Right ventricle myocardium inferior (tissue), 1 donor: Measurements from ENCODE around the gene DGKI. TPM values are rescaled to one million over a fixed set of nuclear protein-coding genes. Genes with fewer than 3 reads are reported as not detected.

Source experiments
- ATAC-seq: fragments of 200-7000 bp; cut with Tn5 transposase; one replicate; pipeline ENCODE4 v1.9.1; 2020; ENCODE audit warnings: mild to moderate bottlenecking, moderate library complexity
- DNase-seq: peaks from one replicate; pipeline ENCODE4 v3.0.0; 2021; ENCODE audit errors: missing footprints
- intact Hi-C: fragments of 100-400 bp; cut with DNase I; formaldehyde crosslinking; loops from one replicate; pipeline ENCODE4 v1.11.0; 2022
- total RNA-seq: library from RNA; stranded (reverse); fragmentation: NEBNext Ultra II Directional; extraction: Animal tissue kit (Norgen Biotek cat#: 25700); gene quantifications from one replicate; pipeline ENCODE4 v1.2.1, GENCODE V29; 2021
- donor health status: DM: no; HTN: yes; CAD: no; lungs with severe emphysema.

Gene DGKI
- total RNA-seq, 1 donor from 2014 or later, result 1.4 TPM

DNA sequence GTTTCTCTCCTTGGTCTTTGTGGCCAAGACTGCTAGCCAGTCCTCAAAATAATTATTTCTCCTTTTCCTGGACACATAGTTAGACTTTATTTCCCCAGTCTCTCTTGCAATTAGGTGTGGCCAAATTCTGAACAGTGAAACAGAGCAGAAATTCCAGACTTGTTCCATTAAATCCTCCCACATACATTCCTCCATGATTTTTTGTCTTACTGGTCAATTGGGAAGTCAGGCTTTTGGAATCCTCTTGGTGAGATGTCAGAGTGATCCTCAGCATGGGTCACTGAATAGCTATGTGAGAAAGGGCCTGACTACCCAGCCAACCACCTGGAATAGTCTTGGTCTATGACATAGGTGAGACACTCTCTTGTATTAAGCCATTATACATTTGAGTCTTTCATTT lies 164.2 kb downstream of the DGKI start:
- intact Hi-C loops, result no loop called here
- no peak for ATAC-seq
- DNase-seq, result no peak

- intact Hi-C loops, result no loop called here
- ATAC-seq (no peak), DNase-seq (no peak)
Observed at GRCh38 chr7:137681657-137682562, 164.9 kb downstream of the DGKI start.

GRCh38 chr7:137674551-137675409 lies 172.0 kb downstream of the DGKI start:
- DNase-seq (no peak), ATAC-seq (no peak)
- intact Hi-C loops, result no loop called here

GRCh38 chr7:137674048-137674447 lies 172.7 kb downstream of the DGKI start:
- ATAC-seq, result no peak
- intact Hi-C loops, result no loop called here
- DNase-seq, result no peak

DNA sequence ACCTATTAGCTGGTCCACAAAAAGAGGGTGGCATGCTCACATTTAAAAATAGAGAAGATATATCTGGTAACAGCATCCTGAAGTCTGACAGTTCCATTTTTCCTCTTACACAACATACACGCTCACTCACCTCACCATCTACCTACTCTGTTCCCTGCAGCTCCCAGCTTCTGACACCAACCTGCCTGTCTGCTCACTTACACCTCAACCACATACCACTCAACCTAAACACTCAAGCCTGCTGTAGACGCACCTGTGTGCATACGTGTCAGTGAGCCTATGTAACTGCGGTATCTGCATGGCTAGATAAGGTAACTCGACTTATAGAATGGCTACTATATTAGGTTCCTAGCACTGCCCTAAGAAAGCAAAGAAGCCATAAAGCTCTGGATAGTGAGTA lies 174.9 kb downstream of the DGKI start:
- DNase-seq (no peak), ATAC-seq (no peak)
- intact Hi-C loops, result no loop called here

DNA sequence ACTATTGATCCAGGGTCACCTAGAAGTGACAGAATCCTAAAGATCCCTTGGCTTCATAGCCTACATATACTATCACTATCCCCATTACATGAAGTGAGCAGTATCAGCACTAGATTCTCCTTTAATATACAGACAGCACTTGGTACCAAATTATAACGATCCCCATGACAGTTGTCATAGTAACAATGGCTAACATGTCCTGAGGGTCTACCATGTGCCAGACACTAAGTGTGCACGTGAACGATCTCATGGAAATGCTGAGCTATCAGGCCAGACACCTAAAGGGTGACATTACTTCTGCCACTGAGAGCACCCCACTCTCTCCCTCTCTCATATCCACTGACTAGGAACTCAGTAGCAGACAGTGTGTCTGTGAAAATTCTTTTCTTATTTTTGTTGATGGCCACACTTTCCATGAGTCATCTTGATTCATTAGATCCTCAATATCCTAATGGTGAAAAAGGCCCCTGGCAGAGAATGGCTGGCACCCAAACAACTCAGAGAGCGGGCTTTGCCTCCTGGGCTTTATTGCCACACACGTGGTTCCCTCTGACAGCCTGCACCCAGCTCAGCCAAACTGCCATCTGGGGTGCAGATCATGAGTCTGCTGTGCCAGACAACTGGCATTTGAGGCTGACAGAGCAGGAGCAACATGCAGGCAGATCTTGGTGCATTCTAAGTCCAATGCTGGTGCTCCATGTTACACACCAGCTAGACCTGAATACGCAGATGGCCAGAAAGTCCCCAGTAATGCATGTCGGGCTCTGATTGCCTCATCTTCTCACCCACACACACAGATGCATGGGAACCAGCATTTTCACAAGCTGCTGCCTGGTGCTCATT lies 176.3 kb downstream of the DGKI start:
- DNase-seq (no peak), ATAC-seq (peak; percentile 43)
- intact Hi-C loops, result no loop called here

DNA sequence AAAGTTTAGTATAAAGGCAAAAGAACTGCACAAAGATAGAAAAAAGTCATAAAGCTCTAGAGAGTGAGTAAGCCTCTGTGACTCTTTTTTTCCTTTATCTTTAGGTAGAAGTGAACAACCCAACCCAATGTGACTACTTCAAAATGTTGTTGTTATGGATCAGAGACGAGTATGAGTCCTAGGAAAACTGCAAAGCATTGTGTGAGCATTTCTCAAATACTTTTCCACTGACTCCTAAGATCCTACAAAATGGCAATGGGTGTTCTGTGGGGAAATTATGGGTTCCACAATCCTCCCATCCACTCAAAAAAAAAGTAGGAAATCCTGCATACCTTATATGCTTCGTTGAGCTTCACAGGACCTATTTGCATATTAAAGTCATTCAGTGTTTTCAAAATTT lies 177.1 kb downstream of the DGKI start:
- ATAC-seq (no peak), DNase-seq (no peak)
- intact Hi-C loops, result no loop called here

DNA sequence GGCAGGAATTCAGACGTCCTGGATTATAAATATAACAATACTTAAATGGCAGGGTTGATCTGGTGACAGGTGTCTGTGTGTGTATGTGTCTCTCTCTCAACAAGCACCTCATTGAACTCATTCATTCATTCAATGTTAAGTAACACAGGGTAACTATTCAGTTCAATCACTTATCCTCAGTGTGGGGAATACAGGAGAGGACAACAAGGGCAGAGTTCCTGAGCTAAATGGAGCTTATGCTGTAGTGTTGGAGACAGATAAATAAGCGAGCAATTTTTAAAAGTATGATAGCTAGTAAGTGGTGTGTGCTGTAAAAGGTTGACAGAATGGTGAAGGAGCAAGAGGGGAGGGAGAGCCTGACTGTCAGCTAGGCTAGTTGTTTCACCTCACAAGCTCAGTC lies 178.4 kb downstream of the DGKI start:
- no peak for DNase-seq
- intact Hi-C loops, result no loop called here
- peak; percentile 67 for ATAC-seq

- no peak for ATAC-seq
- intact Hi-C loops, result no loop called here
- DNase-seq, result no peak
Observed at GRCh38 chr7:137667633-137668387, 179.0 kb downstream of the DGKI start.

DNA sequence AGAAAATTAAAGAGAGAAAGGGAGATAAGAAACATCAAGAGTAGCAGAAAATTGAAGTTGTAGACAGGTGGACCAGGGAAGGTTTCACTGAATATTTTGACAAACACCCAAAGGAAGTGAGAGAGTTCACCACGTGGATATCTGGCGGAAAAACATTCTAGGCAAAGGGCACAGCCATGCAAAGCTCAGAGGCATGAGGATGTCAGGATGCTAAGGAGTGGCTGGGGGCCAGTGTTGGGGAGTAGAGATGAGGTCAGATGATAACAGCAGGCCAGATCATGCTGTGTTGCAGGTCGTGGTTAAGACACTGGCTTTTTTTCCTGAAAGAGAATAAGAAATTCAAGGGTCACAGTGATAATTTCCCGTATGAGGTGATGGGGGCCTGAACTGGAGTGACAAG lies 181.9 kb downstream of the DGKI start:
- no peak for DNase-seq
- no peak for ATAC-seq
- intact Hi-C loops, result no loop called here

- ATAC-seq (no peak), DNase-seq (no peak)
- intact Hi-C loops, result no loop called here
Observed at GRCh38 chr7:137661634-137662033, 185.1 kb downstream of the DGKI start.

GRCh38 chr7:137658190-137658900 lies 188.4 kb downstream of the DGKI start:
- ATAC-seq (no peak), DNase-seq (no peak)
- intact Hi-C loops, result loop anchor here (5.0 kb wide), 1 partner anchor 349 kb away; no protein-coding TSS in a partner anchor

GRCh38 chr7:137657476-137658189 lies 189.1 kb downstream of the DGKI start:
- ATAC-seq (no peak), DNase-seq (no peak)
- intact Hi-C loops, result loop anchor here (5.0 kb wide), 1 partner anchor 350 kb away; no protein-coding TSS in a partner anchor

DNA sequence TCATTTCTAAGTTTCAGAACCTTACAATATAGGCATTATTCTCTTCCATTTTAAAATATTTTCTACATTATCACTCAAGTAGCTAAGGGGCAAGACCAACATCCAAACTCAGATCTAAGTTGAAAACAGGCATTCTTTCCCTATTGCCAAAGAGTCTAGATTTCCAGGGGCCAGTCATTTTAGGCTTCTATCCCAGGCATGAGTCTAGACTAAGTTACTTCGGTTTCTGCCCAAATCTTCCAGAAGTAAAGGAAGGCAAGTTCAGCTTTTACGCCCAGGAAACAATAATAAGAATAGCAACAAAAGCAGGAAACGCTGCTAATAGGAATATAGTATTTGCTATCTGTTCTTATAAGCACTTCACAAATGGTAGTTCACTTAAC lies 189.9 kb downstream of the DGKI start:
- ATAC-seq (no peak), DNase-seq (no peak)
- intact Hi-C loops, result loop anchor here (1.0 to 5.0 kb wide), 2 partner anchors 242 to 350 kb away; no protein-coding TSS in a partner anchor

DNA sequence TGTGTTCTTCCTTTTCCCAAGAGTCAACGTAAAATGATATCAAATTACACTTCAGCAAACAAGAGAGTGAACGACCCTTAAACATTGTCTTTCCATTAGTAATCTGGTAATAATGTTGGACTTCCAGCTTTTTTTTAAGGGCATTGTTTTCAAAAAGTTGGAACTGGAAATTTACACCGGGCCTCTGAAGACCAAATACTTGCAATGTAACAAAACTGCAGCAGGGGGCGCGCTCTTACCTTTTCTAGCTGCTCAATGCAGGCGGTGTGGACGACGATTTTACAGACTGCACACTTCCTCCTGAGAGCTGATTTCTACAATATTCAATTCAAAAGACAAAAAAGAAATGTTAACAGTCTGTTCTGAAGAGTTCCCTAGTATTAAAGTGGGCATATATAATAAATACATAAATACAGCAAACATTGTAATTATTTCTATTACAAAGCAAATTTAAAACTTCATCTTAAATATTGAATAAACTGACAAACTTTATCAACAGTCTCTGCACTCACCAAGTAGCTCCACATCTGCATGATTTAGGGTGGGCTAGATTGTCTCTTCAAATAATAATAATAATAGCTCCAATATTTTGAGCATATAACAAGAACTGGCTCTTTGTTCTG lies 190.4 kb downstream of the DGKI start:
- peak; percentile 76 for ATAC-seq
- DNase-seq, result peak; percentile 87
- intact Hi-C loops, result loop anchor here (1.0 to 5.0 kb wide), 2 partner anchors 243 to 351 kb away; no protein-coding TSS in a partner anchor

- no peak for ATAC-seq
Observed at GRCh38 chr7:137655804-137656203, 191.0 kb downstream of the DGKI start.

More at GRCh38 chr7:137655804-137656203, 191.0 kb downstream of the DGKI start:
- no peak for DNase-seq
- intact Hi-C loops, result loop anchor here (1.0 to 5.0 kb wide), 2 partner anchors 243 to 351 kb away; no protein-coding TSS in a partner anchor
